DOHH2 (cell line): ENCODE data around the gene MROH7.

ENCODE experiments used
- H3F3A ChIP-seq: fragments of 200-600 bp; sonication (generic), shearing (Covaris generic); 2 replicates; pipeline ENCODE4 v1.6.0; 2016; ENCODE audit warnings: antibody characterized with exemption, mild to moderate bottlenecking; ENCODE audit not compliant: control insufficient read depth, insufficient read depth
- H3K27ac ChIP-seq: fragments of 200-600 bp; sonication (generic); 2 replicates; pipeline ENCODE4 v1.5.1; 2014; ENCODE audit warnings: low read depth, mild to moderate bottlenecking, low read length, moderate library complexity
- H3K27me3 ChIP-seq: fragments of 200-600 bp; sonication (generic); 2 replicates; pipeline ENCODE4 v1.6.1; 2014; ENCODE audit warnings: mild to moderate bottlenecking, low read length, mixed read lengths; ENCODE audit not compliant: control insufficient read depth
- H3K36me3 ChIP-seq: fragments of 200-600 bp; sonication (generic); 2 replicates; pipeline ENCODE4 v1.6.1; 2014; ENCODE audit warnings: mild to moderate bottlenecking, low read length, moderate library complexity, mixed read lengths; ENCODE audit not compliant: control insufficient read depth
- H3K4me1 ChIP-seq: fragments of 200-600 bp; sonication (generic); 2 replicates; pipeline ENCODE4 v1.6.1; 2014; ENCODE audit warnings: mild to moderate bottlenecking, low read length, mixed read lengths; ENCODE audit not compliant: control insufficient read depth
- H3K4me2 ChIP-seq: fragments of 200-600 bp; sonication (generic); 2 replicates; pipeline ENCODE4 v1.6.0; 2014; ENCODE audit warnings: mild to moderate bottlenecking, low read length, moderate library complexity
- H3K4me3 ChIP-seq: fragments of 200-600 bp; sonication (generic); 2 replicates; pipeline ENCODE4 v1.5.1; 2014; ENCODE audit warnings: mild to moderate bottlenecking, low read length, mixed read lengths
- H3K79me2 ChIP-seq: fragments of 200-600 bp; sonication (generic); 2 replicates; pipeline ENCODE4 v1.6.1; 2014; ENCODE audit warnings: mild to moderate bottlenecking, low read length, mixed read lengths; ENCODE audit not compliant: control insufficient read depth
- H3K9me2 ChIP-seq: fragments of 200-600 bp; sonication (generic); replicated peaks from 2 replicates; pipeline ENCODE4 v1.6.1; 2014; ENCODE audit warnings: mild to moderate bottlenecking, low read length, mixed read lengths; ENCODE audit not compliant: control insufficient read depth
- H3K9me3 ChIP-seq: fragments of 200-600 bp; sonication (generic); 2 replicates; pipeline ENCODE4 v1.6.1; 2014; ENCODE audit warnings: antibody characterized with exemption, low read length, mixed read lengths; ENCODE audit not compliant: control insufficient read depth, insufficient read depth
- H4K20me1 ChIP-seq: fragments of 200-600 bp; sonication (generic); 2 replicates; pipeline ENCODE4 v1.6.0; 2014; ENCODE audit warnings: low read depth, mild to moderate bottlenecking, antibody characterized with exemption, low read length, moderate library complexity; ENCODE audit not compliant: control insufficient read depth, insufficient read depth
- CTCF ChIP-seq: fragments of 200-600 bp; sonication (generic); IDR thresholded peaks from one replicate; pipeline ENCODE4 v1.5.1; 2014; ENCODE audit warnings: antibody characterized with exemption, mild to moderate bottlenecking, low read depth, low read length; ENCODE audit not compliant: poor library complexity, severe bottlenecking
- EZH2phosphoT487 ChIP-seq: fragments of 200-600 bp; sonication (generic); IDR thresholded peaks from 2 replicates; pipeline ENCODE4 v1.6.1; 2017; ENCODE audit warnings: borderline replicate concordance, mild to moderate bottlenecking, antibody characterized with exemption, low read length, moderate library complexity, mixed read lengths

The MROH7 gene

GRCh38 chr1:54751426-54751825 is 109.8 kb downstream of the MROH7 start:
- H3K4me2 ChIP-seq = no peak overlapping the region
- H3K9me2 ChIP-seq = no peaks in the 10 kb centered on the region
- H3K4me3 ChIP-seq = no peak overlapping the region
- H3K4me1 ChIP-seq = no peaks in the 10 kb centered on the region
- H3K27me3 ChIP-seq = no peaks in the 10 kb centered on the region
- no peak overlapping the region for H3K27ac ChIP-seq
- H4K20me1 ChIP-seq = no peaks in the 10 kb centered on the region
- H3F3A ChIP-seq = no peaks in the 10 kb centered on the region
- TF ChIP-seq CTCF = no peak
- H3K36me3 ChIP-seq = no peaks in the 10 kb centered on the region
- H3K79me2 ChIP-seq = no peaks in the 10 kb centered on the region
- no peaks in the 10 kb centered on the region for H3K9me3 ChIP-seq

- no peak overlapping the region for H3K27ac ChIP-seq
- no peaks in the 10 kb centered on the region for H3F3A ChIP-seq
- H3K9me2 ChIP-seq = no peaks in the 10 kb centered on the region
- no peak overlapping the region for H3K4me2 ChIP-seq
- no peaks in the 10 kb centered on the region for H3K27me3 ChIP-seq
- H3K36me3 ChIP-seq = peaks cover 20% of the 10 kb centered on the region
- no peaks in the 10 kb centered on the region for H3K9me3 ChIP-seq
- H4K20me1 ChIP-seq = no peaks in the 10 kb centered on the region
- H3K4me3 ChIP-seq = no peak overlapping the region
- H3K79me2 ChIP-seq = no peaks in the 10 kb centered on the region
- no peaks in the 10 kb centered on the region for H3K4me1 ChIP-seq
- TF ChIP-seq EZH2phosphoT487 (no peak), CTCF (no peak)
Measured at GRCh38 chr1:54754045-54754444, 112.5 kb downstream of the MROH7 start.

GRCh38 chr1:54754486-54755285 is 113.1 kb downstream of the MROH7 start:
- Histone ChIP-seq H3K4me1 (no peaks in the 10 kb centered on the region), H3K36me3 (peaks cover 20% of the 10 kb centered on the region), H3K4me2 (no peak overlapping the region), H3F3A (no peaks in the 10 kb centered on the region), H3K4me3 (no peak overlapping the region), H3K79me2 (no peaks in the 10 kb centered on the region), H3K9me3 (no peaks in the 10 kb centered on the region), H3K9me2 (no peaks in the 10 kb centered on the region), H4K20me1 (no peaks in the 10 kb centered on the region), H3K27ac (no peak overlapping the region), H3K27me3 (no peaks in the 10 kb centered on the region)
- TF ChIP-seq EZH2phosphoT487 (no peak), CTCF (no peak)
